ENCODE results near the gene MB21D2.

DNA sequence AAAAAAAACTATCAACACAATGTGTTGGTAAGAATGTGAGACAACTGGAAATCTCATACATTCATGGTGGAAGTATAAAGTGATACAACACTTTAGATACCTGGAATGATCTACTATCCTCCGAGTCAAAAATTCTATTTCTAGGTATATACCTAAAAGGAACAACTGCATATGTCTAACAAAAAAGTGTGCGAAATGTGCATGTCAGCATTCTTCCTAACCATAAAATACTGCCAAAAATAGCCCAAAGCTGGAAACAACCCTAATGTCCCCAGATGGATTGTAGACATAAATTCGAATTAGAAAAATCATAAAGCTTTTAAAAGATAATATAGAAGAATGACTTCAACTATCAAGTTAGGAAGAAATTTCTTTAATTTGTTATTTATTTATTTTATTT lies 139.1 kb downstream of the MB21D2 start:
- TF ChIP-seq, protein P1, sequence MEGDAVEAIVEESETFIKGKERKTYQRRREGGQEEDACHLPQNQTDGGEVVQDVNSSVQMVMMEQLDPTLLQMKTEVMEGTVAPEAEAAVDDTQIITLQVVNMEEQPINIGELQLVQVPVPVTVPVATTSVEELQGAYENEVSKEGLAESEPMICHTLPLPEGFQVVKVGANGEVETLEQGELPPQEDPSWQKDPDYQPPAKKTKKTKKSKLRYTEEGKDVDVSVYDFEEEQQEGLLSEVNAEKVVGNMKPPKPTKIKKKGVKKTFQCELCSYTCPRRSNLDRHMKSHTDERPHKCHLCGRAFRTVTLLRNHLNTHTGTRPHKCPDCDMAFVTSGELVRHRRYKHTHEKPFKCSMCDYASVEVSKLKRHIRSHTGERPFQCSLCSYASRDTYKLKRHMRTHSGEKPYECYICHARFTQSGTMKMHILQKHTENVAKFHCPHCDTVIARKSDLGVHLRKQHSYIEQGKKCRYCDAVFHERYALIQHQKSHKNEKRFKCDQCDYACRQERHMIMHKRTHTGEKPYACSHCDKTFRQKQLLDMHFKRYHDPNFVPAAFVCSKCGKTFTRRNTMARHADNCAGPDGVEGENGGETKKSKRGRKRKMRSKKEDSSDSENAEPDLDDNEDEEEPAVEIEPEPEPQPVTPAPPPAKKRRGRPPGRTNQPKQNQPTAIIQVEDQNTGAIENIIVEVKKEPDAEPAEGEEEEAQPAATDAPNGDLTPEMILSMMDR (optimal IDR thresholded peaks at IDR 0.05 in 1 of 3, IDR thresholded peaks at IDR 0.05 in 1 of 3, conservative IDR thresholded peaks at IDR 0.05 in 1 of 3; ENCODE audit: extremely low read depth in 1 of 3, insufficient read depth in 2 of 3, low read length in 3 of 3) = no peak
- TF ChIP-seq EZH2 (IDR thresholded peaks at IDR 0.05; ENCODE audit: low read length) = no peak
